Activated T-cell treated with anti-CD3 and anti-CD28 coated beads for 1 hour (primary cell): ENCODE measurements around the gene RGS3.

ENCODE experiments used
- DNase-seq: peaks from one replicate; pipeline ENCODE4 v3.0.0-alpha.2; 2020; ENCODE audit warnings: low read depth

The RGS3 gene

GRCh38 chr9:113618836-113619490, 155.4 kb downstream of the RGS3 start:
- no peak for DNase-seq

GRCh38 chr9:113619491-113620376, 156.2 kb downstream of the RGS3 start:
- no peak for DNase-seq

- no peak for DNase-seq
Measured at GRCh38 chr9:113620377-113621161, 157.0 kb downstream of the RGS3 start.

- DNase-seq = no peak
Measured at GRCh38 chr9:113621309-113621791, 157.8 kb downstream of the RGS3 start.

GRCh38 chr9:113621980-113622379, 158.5 kb downstream of the RGS3 start:
- DNase-seq = no peak

- DNase-seq = no peak
Measured at GRCh38 chr9:113622600-113623400, 159.3 kb downstream of the RGS3 start.

- DNase-seq = no peak
Measured at GRCh38 chr9:113623851-113624485, 160.4 kb downstream of the RGS3 start.

- no peak for DNase-seq
Measured at GRCh38 chr9:113624721-113625120, 161.2 kb downstream of the RGS3 start.

GRCh38 chr9:113625486-113625885, 162.0 kb downstream of the RGS3 start:
- no peak for DNase-seq

GRCh38 chr9:113626735-113627495, 163.4 kb downstream of the RGS3 start:
- DNase-seq = no peak

GRCh38 chr9:113628621-113629020, 165.1 kb downstream of the RGS3 start:
- DNase-seq = no peak

- DNase-seq = no peak
Measured at GRCh38 chr9:113630386-113631136, 167.0 kb downstream of the RGS3 start.

- no peak for DNase-seq
Measured at GRCh38 chr9:113631137-113631765, 167.7 kb downstream of the RGS3 start.

GRCh38 chr9:113631871-113632665, 168.5 kb downstream of the RGS3 start:
- no peak for DNase-seq

- DNase-seq = no peak
Measured at GRCh38 chr9:113632776-113633590, 169.5 kb downstream of the RGS3 start.

GRCh38 chr9:113633782-113634595, 170.5 kb downstream of the RGS3 start:
- DNase-seq = no peak
